Transverse colon (tissue), 4 donors: ENCODE data around the gene CFAP410. TPM values are rescaled to one million over a fixed set of nuclear protein-coding genes. Genes with fewer than 3 reads are reported as not detected.
A peak's percentile ranks its signal among the peaks of the same experiment; 100 is the strongest.

Experiments
- DNase-seq: peaks from one replicate; pipeline ENCODE4 v3.0.0-alpha.2; 2019
- H3K27ac ChIP-seq, 4 donors: fragments of 200-600 bp; sonication (generic); 2 replicates each; pipeline ENCODE4 v1.5.1; 2016 to 2018; ENCODE audit warnings: inconsistent platforms in 4 of 4
- H3K27me3 ChIP-seq: fragments of 200-600 bp; sonication (generic); 2 replicates; pipeline ENCODE4 v1.5.1; 2017; ENCODE audit warnings: inconsistent platforms
- H3K36me3 ChIP-seq, 4 donors: fragments of 200-600 bp; sonication (generic); 2 replicates each; pipeline ENCODE4 v1.5.1; 2017 to 2019; ENCODE audit warnings: inconsistent platforms in 4 of 4
- H3K4me1 ChIP-seq, 4 donors: fragments of 200-600 bp; sonication (generic); 2 replicates each; pipeline ENCODE4 v1.5.1; 2017 to 2020; ENCODE audit warnings: inconsistent platforms in 4 of 4
- H3K4me3 ChIP-seq, 4 donors: fragments of 200-600 bp; sonication (generic); 1 replicate in 1 of 4; 2 replicates in 3 of 4; pipeline versions ENCODE4 v1.5.1 to v1.6.1; 2017 to 2019; ENCODE audit warnings: inconsistent platforms in 4 of 4
- H3K9me3 ChIP-seq, 2 donors: fragments of 200-600 bp; sonication (generic); 2 replicates each; pipeline ENCODE4 v1.5.1; 2017 to 2019; ENCODE audit warnings: inconsistent platforms in 2 of 2
- EP300 ChIP-seq: sonication (generic); formaldehyde crosslinking; IDR thresholded peaks from one replicate; pipeline ENCODE4 v1.6.1; 2017; ENCODE audit warnings: antibody characterized with exemption, low read depth
- POLR2A ChIP-seq: fragments of 450-650 bp; IDR thresholded peaks from one replicate; pipeline ENCODE4 v1.6.1; 2016; ENCODE audit warnings: antibody characterized with exemption, mild to moderate bottlenecking, moderate library complexity
- POLR2AphosphoS5 ChIP-seq, 3 donors: sonication (generic); formaldehyde crosslinking; IDR thresholded peaks; one replicate each; pipeline ENCODE4 v1.6.1; 2016; ENCODE audit warnings: antibody characterized with exemption in 3 of 3
- WGBS, 2 donors: methylation state at CpG; one replicate each; pipeline ENCODE4 v1.1.5; 2018; ENCODE audit warnings: low coverage in 1 of 2; 5-methylcytosine and 5-hydroxymethylcytosine counted together
- in situ Hi-C, 4 donors: fragments of 200-750 bp; cut with MboI; loops; one replicate each; pipeline versions ENCODE4 v1.15.0 to v1.15.1; 2017; ENCODE audit warnings: low sequenced_read_pairs in 3 of 4, low pct_ligation_motif_present in 1 of 4, low pct_unique_long_range_greater_than_20kb in 1 of 4
- intact Hi-C: fragments of 100-400 bp; cut with DNase I; formaldehyde crosslinking; loops from one replicate; pipeline ENCODE4 v1.15.1; 2023; ENCODE audit warnings: low total_unique reads
- total RNA-seq, 4 donors: library from RNA; depleted of rRNA; stranded (reverse); fragments of >200 nt; gene quantifications; one replicate each; pipeline ENCODE4 v1.1.0, GENCODE V29; 2016
- TF ChIP-seq, protein P1 (sequence below), 5 experiments: fragments of 200-600 bp in 3 of 5; fragments of 450-650 bp in 2 of 5; sonication (generic) in 3 of 5; IDR thresholded peaks; 1 replicate in 2 of 5; 2 replicates in 3 of 5; pipeline ENCODE4 v1.5.1; 2016 to 2017; ENCODE audit warnings: antibody characterized with exemption in 5 of 5, inconsistent platforms in 3 of 5, mild to moderate bottlenecking in 2 of 5, moderate library complexity in 1 of 5

The CFAP410 gene
- total RNA-seq, 4 donors from 2014 or later: 17.2 to 41.3 (median 32.2) TPM

- intact Hi-C loops: no loop called here
- Histone ChIP-seq H3K36me3 (no peaks in the 10 kb centered on the region), H3K4me3 (peak overlapping the region; percentile 88 to 99 (median 92)), H3K9me3 (no peaks in the 10 kb centered on the region), H3K27ac (peak overlapping the region; percentile 94 to 98 (median 98)), H3K4me1 (peaks cover 40 to 68% (median 57%) of the 10 kb centered on the region in 4 donors), H3K27me3 (no peaks in the 10 kb centered on the region)
- 1% methylated on average over 27 of the region's 67 CpGs; no CpG with 5 or more reads in 1 of the 2 donors for WGBS, 2 donors
- peak; percentile 87 for DNase-seq
- in situ Hi-C loops: no loop called here
- TF ChIP-seq EP300 (no peak), POLR2AphosphoS5 (IDR thresholded peaks at IDR 0.05) (peak in 2 of 3 donors; percentile 77 to 81), POLR2A (peak; percentile 85)
- TF ChIP-seq, protein P1, sequence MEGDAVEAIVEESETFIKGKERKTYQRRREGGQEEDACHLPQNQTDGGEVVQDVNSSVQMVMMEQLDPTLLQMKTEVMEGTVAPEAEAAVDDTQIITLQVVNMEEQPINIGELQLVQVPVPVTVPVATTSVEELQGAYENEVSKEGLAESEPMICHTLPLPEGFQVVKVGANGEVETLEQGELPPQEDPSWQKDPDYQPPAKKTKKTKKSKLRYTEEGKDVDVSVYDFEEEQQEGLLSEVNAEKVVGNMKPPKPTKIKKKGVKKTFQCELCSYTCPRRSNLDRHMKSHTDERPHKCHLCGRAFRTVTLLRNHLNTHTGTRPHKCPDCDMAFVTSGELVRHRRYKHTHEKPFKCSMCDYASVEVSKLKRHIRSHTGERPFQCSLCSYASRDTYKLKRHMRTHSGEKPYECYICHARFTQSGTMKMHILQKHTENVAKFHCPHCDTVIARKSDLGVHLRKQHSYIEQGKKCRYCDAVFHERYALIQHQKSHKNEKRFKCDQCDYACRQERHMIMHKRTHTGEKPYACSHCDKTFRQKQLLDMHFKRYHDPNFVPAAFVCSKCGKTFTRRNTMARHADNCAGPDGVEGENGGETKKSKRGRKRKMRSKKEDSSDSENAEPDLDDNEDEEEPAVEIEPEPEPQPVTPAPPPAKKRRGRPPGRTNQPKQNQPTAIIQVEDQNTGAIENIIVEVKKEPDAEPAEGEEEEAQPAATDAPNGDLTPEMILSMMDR (IDR thresholded peaks at IDR 0.05): peak in 1 of 5 experiments; percentile 13
Measured at GRCh38 chr21:44300262-44300959, 38.8 kb downstream of the CFAP410 start.

DNA sequence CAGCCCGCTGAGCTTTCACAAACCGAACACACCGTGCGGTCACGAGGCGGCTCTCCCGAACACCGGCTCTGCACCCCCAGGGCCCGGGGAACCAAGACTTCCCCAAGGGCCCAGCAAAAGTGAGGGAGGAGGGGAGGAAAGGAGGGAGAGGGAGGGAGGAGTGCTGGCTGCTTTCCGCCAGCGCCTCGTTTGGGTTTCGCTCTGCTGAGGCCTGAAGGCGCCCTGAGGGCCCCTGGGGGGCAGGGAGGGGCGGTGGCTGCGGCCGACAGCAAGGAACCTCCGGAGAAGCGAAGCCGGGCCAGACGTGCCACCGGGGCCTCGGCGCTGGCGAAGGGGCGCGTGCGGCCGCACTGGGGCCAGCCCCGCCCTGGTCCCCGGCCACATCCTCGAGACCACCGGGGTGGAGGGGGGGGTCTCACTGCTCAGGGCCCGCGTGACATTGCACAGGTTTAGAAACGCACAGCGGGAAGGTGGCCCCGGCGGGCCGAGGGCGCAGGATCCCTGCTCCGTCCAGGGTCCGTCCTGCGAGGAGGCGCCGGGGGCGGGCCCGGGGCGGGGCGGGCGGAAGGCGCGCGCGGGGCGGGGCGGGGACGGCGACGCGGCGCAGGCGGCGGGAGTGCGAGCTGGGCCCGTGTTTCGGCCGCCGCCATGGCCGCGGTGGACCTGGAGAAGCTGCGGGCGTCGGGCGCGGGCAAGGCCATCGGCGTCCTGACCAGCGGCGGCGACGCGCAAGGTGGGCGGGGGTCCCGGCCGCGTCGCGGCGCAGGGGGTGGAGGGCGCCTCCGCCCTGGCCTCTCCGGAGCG is 39.5 kb downstream of the CFAP410 start, which contains the start of gene PFKL:
Gene PFKL (plus strand): TSS at position 596 of the 804 bp plus-strand sequence. CDS start 53 bp downstream, at position 649.
- in situ Hi-C loops: no loop called here
- 2% methylated on average over 21 of the region's 94 CpGs; no CpG with 5 or more reads in 1 of the 2 donors for WGBS, 2 donors
- peak; percentile 55 to 82 (median 73) for TF ChIP-seq POLR2AphosphoS5 (IDR thresholded peaks at IDR 0.05)
- TF ChIP-seq POLR2A: peak; percentile 67
- TF ChIP-seq, protein P1 (IDR thresholded peaks at IDR 0.05): peak in 1 of 5 experiments; percentile 17
- no peak for TF ChIP-seq EP300
- peak; percentile 83 for DNase-seq
- Histone ChIP-seq H3K36me3 (no peaks in the 10 kb centered on the region), H3K4me3 (peak within 1 kb of the TSS; percentile 88 to 99 (median 92)), H3K27ac (peak within 1 kb of the TSS; percentile 94 to 98 (median 98)), H3K9me3 (no peaks in the 10 kb centered on the region), H3K4me1 (peaks cover 32 to 66% (median 54%) of the 10 kb centered on the region in 4 donors), H3K27me3 (no peaks in the 10 kb centered on the region)
- intact Hi-C loops: no loop called here

DNA sequence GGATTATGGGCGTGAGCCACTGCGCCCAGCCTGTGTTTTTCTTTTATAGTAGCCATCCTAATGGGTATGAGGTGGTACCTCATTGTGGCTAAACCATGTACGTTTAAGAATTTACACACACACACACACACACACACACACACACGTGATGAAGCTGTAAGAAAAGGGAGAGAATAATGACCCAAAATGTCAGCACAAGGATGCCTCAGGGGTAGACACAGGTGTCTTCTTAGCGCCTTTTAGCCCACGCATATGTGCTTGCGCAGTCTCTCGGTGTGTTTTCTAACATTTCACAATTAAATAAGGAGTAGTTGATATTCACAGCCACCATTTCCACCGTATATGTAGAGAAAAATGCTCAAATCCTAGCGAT is 40.1 kb downstream of the CFAP410 start:
- Histone ChIP-seq H3K9me3 (no peaks in the 10 kb centered on the region), H3K36me3 (no peaks in the 10 kb centered on the region), H3K4me1 (peaks cover 27 to 65% (median 51%) of the 10 kb centered on the region in 4 donors), H3K27ac (peak overlapping the region; percentile 94 to 98 (median 98)), H3K4me3 (peak overlapping the region; percentile 71 to 99 (median 92)), H3K27me3 (no peaks in the 10 kb centered on the region)
- WGBS, 2 donors: 7 to 26% methylated on average over 3 to 10 of the region's 10 CpGs
- DNase-seq: no peak
- in situ Hi-C loops: no loop called here
- intact Hi-C loops: no loop called here
- no peak for TF ChIP-seq EP300

GRCh38 chr21:44298301-44298700 is 40.9 kb downstream of the CFAP410 start:
- Histone ChIP-seq H3K9me3 (no peaks in the 10 kb centered on the region), H3K36me3 (no peaks in the 10 kb centered on the region), H3K27me3 (no peaks in the 10 kb centered on the region), H3K4me3 (no peak overlapping the region), H3K27ac (peak overlapping the region in 1 of 4 donors; percentile 21), H3K4me1 (peaks cover 21 to 57% (median 45%) of the 10 kb centered on the region in 4 donors)
- no peak for DNase-seq
- TF ChIP-seq POLR2A (no peak), EP300 (no peak), POLR2AphosphoS5 (IDR thresholded peaks at IDR 0.05) (no peak)
- TF ChIP-seq, protein P1 (IDR thresholded peaks at IDR 0.05): peak; percentile 2 to 29 (median 18)
- intact Hi-C loops (no loop called here), in situ Hi-C loops (no loop called here)
- WGBS, 2 donors: 84 to 96% methylated on average over 2 of the region's 2 CpGs
